Sigmoid colon (tissue), 7 donors: ENCODE data around the gene PCDHB14. TPM values are rescaled to one million over a fixed set of nuclear protein-coding genes. Genes with fewer than 3 reads are reported as not detected.
"Not testable (repeated sequence)": the region's sequence is repeated elsewhere in the genome, so short reads cannot be mapped to it uniquely, and the experiment has no call there.

Experiments
- DNase-seq: peaks from one replicate; pipeline ENCODE4 v3.0.0-alpha.2; 2019
- H3K27ac ChIP-seq, 4 donors: fragments of 200-600 bp; sonication (generic); one replicate each; pipeline ENCODE4 v1.5.1; 2016 to 2019; ENCODE audit warnings: mild to moderate bottlenecking in 1 of 4
- H3K27me3 ChIP-seq, 3 donors: fragments of 200-600 bp; sonication (generic); one replicate each; pipeline ENCODE4 v1.5.1; 2019; ENCODE audit warnings: mild to moderate bottlenecking in 1 of 3
- H3K36me3 ChIP-seq, 4 donors: fragments of 200-600 bp; sonication (generic); one replicate each; pipeline ENCODE4 v1.5.1; 2016 to 2019
- H3K4me1 ChIP-seq, 4 donors: fragments of 200-600 bp; sonication (generic); one replicate each; pipeline ENCODE4 v1.5.1; 2017 to 2019
- H3K4me3 ChIP-seq, 4 donors: fragments of 200-600 bp; sonication (generic); one replicate each; pipeline ENCODE4 v1.5.1; 2017 to 2019; ENCODE audit warnings: mild to moderate bottlenecking in 2 of 4, moderate library complexity in 1 of 4
- H3K9me3 ChIP-seq, 4 donors: fragments of 200-600 bp in 3 of 4; sonication (generic) in 3 of 4; one replicate each; pipeline versions ENCODE4 v1.5.1 to v1.6.1; 2013 to 2019
- EP300 ChIP-seq, 4 donors: sonication (generic); formaldehyde crosslinking; IDR thresholded peaks; one replicate each; pipeline ENCODE4 v1.6.1; 2017; ENCODE audit warnings: antibody characterized with exemption in 4 of 4
- POLR2A ChIP-seq, 2 donors: fragments of 450-650 bp; IDR thresholded peaks; one replicate each; pipeline ENCODE4 v1.6.1; 2016; ENCODE audit warnings: antibody characterized with exemption in 2 of 2, mild to moderate bottlenecking in 2 of 2, moderate library complexity in 2 of 2
- POLR2AphosphoS5 ChIP-seq, 4 donors: sonication (generic); formaldehyde crosslinking; IDR thresholded peaks; one replicate each; pipeline ENCODE4 v1.6.1; 2017; ENCODE audit warnings: antibody characterized with exemption in 4 of 4
- WGBS, 2 donors: extraction: QIAGEN DNeasy Blood & Tissue Kit; methylation state at CpG; one replicate each; pipeline ENCODE4 v1.1.7; 2013; 5-methylcytosine and 5-hydroxymethylcytosine counted together
- intact Hi-C: fragments of 100-400 bp; cut with DNase I; formaldehyde crosslinking; loops from one replicate; pipeline ENCODE4 v1.15.1; 2023
- polyA plus RNA-seq, 3 donors: library from polyadenylated mRNA; stranded (reverse); fragments of 200-250 nt; gene quantifications; one replicate each; pipeline ENCODE4 v1.2.3, GENCODE V29; 2013
- total RNA-seq, 4 donors: library from RNA; depleted of rRNA; stranded (reverse); fragments of >200 nt; gene quantifications; one replicate each; pipeline ENCODE4 v1.1.0, GENCODE V29; 2016
- TF ChIP-seq, protein P1 (sequence below), 4 experiments: fragments of 450-650 bp in 3 of 4; fragments of 200-600 bp in 1 of 4; IDR thresholded peaks; one replicate each; pipeline ENCODE4 v1.5.1; 2016 to 2019; ENCODE audit warnings: antibody characterized with exemption in 4 of 4, mild to moderate bottlenecking in 3 of 4, moderate library complexity in 2 of 4
- donor health status: healthy with polysubstance abuse.
- donor health status: Bipolar disorder and iron deficiency.
- donor health status: healthy.

The PCDHB14 gene
- total and polyA plus RNA-seq, 7 donors, result 1.0 to 10.5 (median 7.1) TPM; not detected in 2

DNA sequence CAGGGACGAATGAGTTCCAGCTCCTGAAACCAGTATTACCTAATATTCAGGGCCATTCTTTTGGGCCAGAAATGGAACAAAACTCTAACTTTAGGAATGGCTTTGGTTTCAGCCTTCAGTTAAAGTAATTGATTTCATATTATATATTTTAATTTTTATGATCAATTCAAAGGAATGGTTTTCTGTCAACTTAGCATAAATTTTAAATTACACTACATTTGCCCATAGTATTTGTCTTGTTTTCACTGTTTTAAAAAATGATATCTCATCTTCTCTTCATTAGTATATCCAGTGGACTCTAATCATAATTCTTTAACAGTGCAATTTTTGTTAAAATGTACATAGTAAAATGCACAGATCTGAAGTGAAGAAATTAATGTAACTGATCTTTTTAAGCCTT, 42.8 kb upstream of the PCDHB14 start:
- intact Hi-C loops, result no loop called here
- 55 to 67% methylated on average over 1 of the region's 1 CpG for WGBS, 2 donors
- H3K27me3 ChIP-seq, result peaks cover 4 to 68% (median 4%) of the 10 kb centered on the region in 3 donors
- no peaks in the 10 kb centered on the region for H3K36me3 ChIP-seq
- no peak for DNase-seq
- TF ChIP-seq POLR2AphosphoS5 (IDR thresholded peaks at IDR 0.05), result no peak
- no peak for TF ChIP-seq POLR2A (IDR thresholded peaks at IDR 0.05)
- TF ChIP-seq, protein P1, sequence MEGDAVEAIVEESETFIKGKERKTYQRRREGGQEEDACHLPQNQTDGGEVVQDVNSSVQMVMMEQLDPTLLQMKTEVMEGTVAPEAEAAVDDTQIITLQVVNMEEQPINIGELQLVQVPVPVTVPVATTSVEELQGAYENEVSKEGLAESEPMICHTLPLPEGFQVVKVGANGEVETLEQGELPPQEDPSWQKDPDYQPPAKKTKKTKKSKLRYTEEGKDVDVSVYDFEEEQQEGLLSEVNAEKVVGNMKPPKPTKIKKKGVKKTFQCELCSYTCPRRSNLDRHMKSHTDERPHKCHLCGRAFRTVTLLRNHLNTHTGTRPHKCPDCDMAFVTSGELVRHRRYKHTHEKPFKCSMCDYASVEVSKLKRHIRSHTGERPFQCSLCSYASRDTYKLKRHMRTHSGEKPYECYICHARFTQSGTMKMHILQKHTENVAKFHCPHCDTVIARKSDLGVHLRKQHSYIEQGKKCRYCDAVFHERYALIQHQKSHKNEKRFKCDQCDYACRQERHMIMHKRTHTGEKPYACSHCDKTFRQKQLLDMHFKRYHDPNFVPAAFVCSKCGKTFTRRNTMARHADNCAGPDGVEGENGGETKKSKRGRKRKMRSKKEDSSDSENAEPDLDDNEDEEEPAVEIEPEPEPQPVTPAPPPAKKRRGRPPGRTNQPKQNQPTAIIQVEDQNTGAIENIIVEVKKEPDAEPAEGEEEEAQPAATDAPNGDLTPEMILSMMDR (IDR thresholded peaks at IDR 0.05), result no peak
- no peak for TF ChIP-seq EP300 (IDR thresholded peaks at IDR 0.05)
- H3K4me3 ChIP-seq, result no peak overlapping the region
- no peaks in the 10 kb centered on the region for H3K4me1 ChIP-seq
- H3K9me3 ChIP-seq, result peaks cover 3 to 55% (median 19%) of the 10 kb centered on the region in 4 donors
- no peak overlapping the region for H3K27ac ChIP-seq

DNA sequence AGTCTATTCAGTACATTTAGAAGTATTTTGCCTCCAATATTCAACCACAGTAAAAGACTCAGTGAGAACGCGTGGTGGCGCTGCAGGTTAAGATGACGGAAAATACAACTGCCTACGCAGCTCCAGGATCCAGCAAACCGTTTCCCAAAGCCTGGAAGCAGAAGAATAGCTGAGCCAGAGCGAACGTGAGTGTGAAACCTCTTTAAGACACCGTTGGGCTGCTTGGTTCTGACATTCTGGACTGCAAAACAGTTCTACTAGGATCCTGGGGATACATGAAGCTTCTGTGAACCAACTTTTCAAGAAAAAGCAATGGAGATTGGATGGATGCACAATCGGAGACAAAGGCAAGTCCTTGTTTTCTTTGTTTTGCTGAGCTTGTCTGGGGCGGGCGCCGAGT, 40.9 kb upstream of the PCDHB14 start, which contains the start of gene PCDHB16:
Gene PCDHB16, plus strand, starts transcription at position 140 of the 400 bp plus-strand sequence. Its CDS starts 173 bp downstream, at position 313.
- TF ChIP-seq POLR2A (IDR thresholded peaks at IDR 0.05), result no peak
- TF ChIP-seq POLR2AphosphoS5 (IDR thresholded peaks at IDR 0.05), result no peak
- no peak for TF ChIP-seq EP300 (IDR thresholded peaks at IDR 0.05)
- TF ChIP-seq, protein P1 (IDR thresholded peaks at IDR 0.05), result peak in 2 of 4 experiments; percentile 11 to 14
- Histone ChIP-seq H3K27me3 (peaks cover 0 to 51% (median 4%) of the 10 kb centered on the region in 3 donors), H3K9me3 (peaks cover 3 to 49% (median 14%) of the 10 kb centered on the region in 4 donors), H3K27ac (peak within 1 kb of the TSS in 2 of 4 donors; percentile 20 to 25), H3K4me3 (peak within 1 kb of the TSS; percentile 12 to 42 (median 32)), H3K36me3 (no peaks in the 10 kb centered on the region), H3K4me1 (no peaks in the 10 kb centered on the region)
- WGBS, 2 donors, result 17 to 40% methylated on average over 13 of the region's 13 CpGs
- peak; percentile 74 for DNase-seq
- intact Hi-C loops, result loop anchor here (1.0 kb wide), 1 partner anchor 382 kb away; no protein-coding TSS in a partner anchor

DNA sequence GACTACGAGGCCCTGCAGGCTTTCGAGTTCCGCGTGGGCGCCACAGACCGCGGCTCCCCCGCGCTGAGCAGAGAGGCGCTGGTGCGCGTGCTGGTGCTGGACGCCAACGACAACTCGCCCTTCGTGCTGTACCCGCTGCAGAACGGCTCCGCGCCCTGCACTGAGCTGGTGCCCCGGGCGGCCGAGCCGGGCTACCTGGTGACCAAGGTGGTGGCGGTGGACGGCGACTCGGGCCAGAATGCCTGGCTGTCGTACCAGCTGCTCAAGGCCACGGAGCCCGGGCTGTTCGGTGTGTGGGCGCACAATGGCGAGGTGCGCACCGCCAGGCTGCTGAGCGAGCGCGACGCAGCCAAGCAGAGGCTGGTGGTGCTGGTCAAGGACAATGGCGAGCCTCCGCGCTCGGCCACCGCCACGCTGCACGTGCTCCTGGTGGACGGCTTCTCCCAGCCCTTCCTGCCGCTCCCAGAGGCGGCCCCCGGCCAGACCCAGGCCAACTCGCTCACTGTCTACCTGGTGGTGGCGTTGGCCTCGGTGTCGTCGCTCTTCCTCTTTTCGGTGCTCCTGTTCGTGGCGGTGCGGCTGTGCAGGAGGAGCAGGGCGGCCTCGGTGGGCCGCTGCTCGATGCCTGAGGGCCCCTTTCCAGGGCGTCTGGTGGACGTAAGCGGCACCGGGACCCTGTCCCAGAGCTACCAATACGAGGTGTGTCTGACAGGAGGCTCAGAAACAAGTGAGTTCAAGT, 38.9 kb upstream of the PCDHB14 start:
- H3K4me3 ChIP-seq, H3K36me3 ChIP-seq, H3K27ac ChIP-seq, H3K4me1 ChIP-seq, DNase-seq, intact Hi-C loops: not testable (repeated sequence)
- WGBS, 2 donors, result 43 to 68% methylated on average over 53 to 54 of the region's 69 CpGs
- H3K27me3 ChIP-seq, result peaks cover 0 to 44% (median 4%) of the 10 kb centered on the region in 3 donors
- H3K9me3 ChIP-seq, result peaks cover 3 to 44% (median 14%) of the 10 kb centered on the region in 4 donors

DNA sequence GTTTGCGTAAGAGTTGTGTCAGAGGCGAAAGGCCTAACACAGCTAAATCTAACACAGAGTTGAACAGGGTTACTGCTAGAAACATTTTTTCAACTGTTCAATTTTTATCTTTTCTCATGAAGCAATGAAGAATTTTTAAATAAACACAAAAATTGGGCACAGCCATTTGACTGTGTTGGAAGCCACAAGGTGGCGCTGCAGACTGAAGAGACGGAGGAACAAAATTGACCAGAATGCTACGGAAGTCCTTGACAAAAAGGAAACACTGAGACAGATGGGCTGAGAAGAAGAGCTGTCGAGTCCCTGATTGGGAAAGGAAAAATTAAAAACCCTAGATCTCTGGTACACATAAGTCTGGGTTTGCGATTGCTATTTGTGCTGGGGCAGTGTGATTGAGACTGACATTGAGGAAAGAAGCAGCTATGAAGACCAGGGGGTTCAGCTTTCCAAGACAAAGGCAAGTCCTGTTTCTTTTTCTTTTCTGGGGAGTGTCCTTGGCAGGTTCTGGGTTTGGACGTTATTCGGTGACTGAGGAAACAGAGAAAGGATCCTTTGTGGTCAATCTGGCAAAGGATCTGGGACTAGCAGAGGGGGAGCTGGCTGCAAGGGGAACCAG, 36.1 kb upstream of the PCDHB14 start, which contains the start of gene PCDHB9:
Gene PCDHB9, plus strand, starts transcription at position 265 of the 616 bp plus-strand sequence. Its CDS starts 158 bp downstream, at position 423.
- Histone ChIP-seq H3K9me3 (peaks cover 5 to 48% (median 19%) of the 10 kb centered on the region in 4 donors), H3K36me3 (no peaks in the 10 kb centered on the region), H3K4me3 (no peak within 1 kb of the TSS), H3K27me3 (peaks cover 0 to 48% (median 0%) of the 10 kb centered on the region in 3 donors), H3K27ac (no peak within 1 kb of the TSS), H3K4me1 (no peaks in the 10 kb centered on the region)
- DNase-seq, result no peak
- 19 to 35% methylated on average over 9 of the region's 9 CpGs for WGBS, 2 donors
- TF ChIP-seq EP300 (IDR thresholded peaks at IDR 0.05) (no peak), POLR2AphosphoS5 (IDR thresholded peaks at IDR 0.05) (no peak), POLR2A (IDR thresholded peaks at IDR 0.05) (no peak)
- TF ChIP-seq, protein P1 (IDR thresholded peaks at IDR 0.05), result no peak
- intact Hi-C loops, result no loop called here

DNA sequence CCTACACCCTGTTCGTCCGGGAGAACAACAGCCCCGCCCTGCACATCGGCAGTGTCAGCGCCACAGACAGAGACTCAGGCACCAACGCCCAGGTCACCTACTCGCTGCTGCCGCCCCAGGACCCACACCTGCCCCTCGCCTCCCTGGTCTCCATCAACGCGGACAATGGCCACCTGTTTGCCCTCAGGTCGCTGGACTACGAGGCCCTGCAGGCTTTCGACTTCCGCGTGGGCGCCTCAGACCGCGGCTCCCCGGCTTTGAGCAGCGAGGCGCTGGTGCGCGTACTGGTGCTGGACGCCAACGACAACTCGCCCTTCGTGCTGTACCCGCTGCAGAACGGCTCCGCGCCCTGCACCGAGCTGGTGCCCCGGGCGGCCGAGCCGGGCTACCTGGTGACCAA, 34.5 kb upstream of the PCDHB14 start:
- intact Hi-C loops, H3K27ac ChIP-seq, H3K36me3 ChIP-seq, DNase-seq, H3K4me3 ChIP-seq, H3K4me1 ChIP-seq: not testable (repeated sequence)
- 42 to 65% methylated on average over 33 to 34 of the region's 37 CpGs for WGBS, 2 donors
- H3K9me3 ChIP-seq, result peaks cover 6 to 47% (median 23%) of the 10 kb centered on the region in 4 donors
- H3K27me3 ChIP-seq, result peaks cover 0 to 39% (median 0%) of the 10 kb centered on the region in 3 donors

DNA sequence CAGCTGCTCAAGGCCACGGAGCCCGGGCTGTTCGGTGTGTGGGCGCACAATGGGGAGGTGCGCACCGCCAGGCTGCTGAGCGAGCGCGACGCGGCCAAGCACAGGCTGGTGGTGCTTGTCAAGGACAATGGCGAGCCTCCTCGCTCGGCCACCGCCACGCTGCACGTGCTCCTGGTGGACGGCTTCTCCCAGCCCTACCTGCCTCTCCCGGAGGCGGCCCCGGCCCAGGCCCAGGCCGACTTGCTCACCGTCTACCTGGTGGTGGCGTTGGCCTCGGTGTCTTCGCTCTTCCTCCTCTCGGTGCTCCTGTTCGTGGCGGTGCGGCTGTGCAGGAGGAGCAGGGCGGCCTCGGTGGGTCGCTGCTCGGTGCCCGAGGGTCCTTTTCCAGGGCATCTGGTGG, 34.0 kb upstream of the PCDHB14 start:
- H3K36me3 ChIP-seq, H3K27ac ChIP-seq, intact Hi-C loops, H3K4me1 ChIP-seq, H3K4me3 ChIP-seq, DNase-seq: not testable (repeated sequence)
- WGBS, 2 donors, result 39 to 67% methylated on average over 33 of the region's 35 CpGs
- H3K9me3 ChIP-seq, result peaks cover 6 to 47% (median 22%) of the 10 kb centered on the region in 4 donors
- H3K27me3 ChIP-seq, result peaks cover 0 to 39% (median 0%) of the 10 kb centered on the region in 3 donors
